NCI-H2171 treated with DMSO at 0.1 percent for 48 hours (cell line): ENCODE data around the gene FAM24B.

Experiments
- DNase-seq: peaks from one replicate; lab custom pipeline; 2025; lab: John Stamatoyannopoulos, UW

Gene FAM24B

DNA sequence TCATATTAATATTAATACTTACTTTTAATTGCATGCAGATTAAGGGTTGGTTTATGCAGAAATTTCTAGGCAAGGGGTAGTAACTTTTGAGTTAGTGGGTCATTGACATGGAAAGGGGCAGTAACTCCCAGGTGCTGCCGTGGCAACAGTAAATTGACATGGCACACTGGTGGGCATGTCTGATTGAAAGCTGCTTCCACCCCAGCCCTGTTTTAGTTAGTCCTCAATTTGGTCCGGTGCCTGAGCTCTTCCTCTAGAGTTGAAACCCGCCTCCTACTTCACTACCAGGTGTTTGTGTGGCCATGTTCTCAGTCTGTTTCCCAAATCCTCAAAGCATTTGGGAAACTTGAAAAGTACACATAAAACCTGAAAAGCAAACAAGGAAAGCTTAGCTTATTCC lies 52.1 kb downstream of the FAM24B start:
- DNase-seq = no peak

DNA sequence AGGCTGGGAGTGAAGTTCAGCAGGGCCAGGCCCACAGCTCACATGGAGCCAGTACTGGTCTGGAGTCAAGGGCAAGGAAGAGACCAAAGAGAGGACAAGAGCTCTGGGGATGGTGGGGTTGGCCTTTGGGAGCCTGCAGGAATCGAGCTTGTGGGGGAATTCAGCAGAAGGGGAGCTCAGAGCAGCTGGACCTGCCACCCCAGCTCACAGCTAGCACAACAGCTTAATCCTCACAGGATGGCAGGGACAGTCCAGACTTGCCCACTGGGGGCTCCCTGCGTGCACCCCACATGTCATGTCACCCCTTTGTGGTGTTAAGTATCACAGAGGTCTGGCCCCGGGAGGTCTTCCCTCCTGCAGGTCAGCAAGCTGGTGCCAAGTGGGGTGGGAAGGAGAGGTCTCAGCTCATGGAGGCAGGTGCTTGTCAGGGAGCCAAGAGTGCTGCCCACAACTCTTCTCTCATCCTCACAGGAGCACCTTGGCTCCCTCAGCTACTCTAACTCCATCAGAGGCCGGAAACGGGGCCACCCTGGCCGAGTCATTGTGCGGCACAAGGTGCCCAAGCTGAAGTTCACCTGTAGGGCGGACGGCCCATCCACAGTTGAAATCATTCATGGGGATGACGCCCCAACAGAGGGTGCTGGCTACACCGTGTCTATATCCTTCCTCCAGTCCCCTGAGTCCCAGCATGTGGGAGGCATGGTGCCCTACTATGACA lies 56.2 kb downstream of the FAM24B start:
- no peak for DNase-seq

DNA sequence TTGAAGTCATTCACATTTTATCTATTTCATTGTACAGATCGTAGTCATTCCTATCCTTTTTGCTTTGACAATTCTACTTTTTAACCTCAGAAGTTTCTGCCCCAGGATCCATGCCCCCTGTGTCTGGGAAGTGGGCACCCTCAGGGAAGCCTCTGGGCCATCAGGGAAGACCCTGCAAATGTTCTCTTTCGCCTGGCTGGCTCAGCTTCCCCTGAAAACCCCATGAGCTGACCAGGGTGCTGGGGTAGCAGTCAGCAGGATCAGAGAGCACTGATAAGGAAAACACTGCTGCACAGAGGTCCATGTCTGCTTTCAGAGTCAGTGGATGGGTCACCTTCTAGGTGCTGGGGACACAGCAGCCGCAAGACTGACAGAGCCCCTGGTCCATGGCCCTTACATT lies 57.6 kb downstream of the FAM24B start:
- no peak for DNase-seq

DNA sequence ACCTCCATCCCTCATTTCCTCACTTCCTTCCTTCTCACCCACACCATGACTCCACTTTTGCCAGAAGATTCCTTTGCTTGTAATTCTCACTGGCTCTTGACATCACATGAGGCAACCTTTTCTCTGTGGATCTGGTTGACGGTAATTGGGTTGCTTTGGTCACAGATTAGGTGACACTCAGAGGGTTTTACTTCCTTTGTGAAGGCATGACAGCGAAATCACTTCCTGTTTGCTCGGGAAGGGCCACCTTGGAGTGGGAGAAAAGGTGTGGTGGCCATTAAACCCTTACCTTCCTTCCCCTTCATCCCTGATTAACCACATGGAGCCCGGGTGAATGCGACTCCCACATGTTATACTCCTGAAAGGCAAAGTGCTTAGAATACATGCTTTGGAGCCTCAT lies 63.9 kb downstream of the FAM24B start:
- no peak for DNase-seq

DNA sequence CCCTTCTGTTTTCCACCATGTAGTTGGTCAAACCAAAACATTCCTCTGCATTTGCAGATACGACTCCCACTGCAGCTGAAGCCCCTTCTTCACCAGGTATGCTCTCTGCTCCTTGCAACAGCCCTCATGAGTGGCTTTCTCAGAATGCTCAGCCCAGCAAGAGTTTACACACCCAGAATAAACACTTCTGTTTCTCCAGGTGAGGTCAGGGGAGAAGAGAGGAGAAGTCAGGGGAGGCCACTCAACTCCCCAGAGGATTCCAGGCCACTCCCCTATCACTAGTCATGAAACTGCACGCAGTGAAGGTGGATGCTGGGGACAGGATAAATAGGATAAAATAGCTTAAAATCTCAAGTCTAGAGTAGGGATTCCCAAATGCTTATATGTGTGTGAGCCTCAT lies 64.9 kb downstream of the FAM24B start:
- DNase-seq = no peak

DNA sequence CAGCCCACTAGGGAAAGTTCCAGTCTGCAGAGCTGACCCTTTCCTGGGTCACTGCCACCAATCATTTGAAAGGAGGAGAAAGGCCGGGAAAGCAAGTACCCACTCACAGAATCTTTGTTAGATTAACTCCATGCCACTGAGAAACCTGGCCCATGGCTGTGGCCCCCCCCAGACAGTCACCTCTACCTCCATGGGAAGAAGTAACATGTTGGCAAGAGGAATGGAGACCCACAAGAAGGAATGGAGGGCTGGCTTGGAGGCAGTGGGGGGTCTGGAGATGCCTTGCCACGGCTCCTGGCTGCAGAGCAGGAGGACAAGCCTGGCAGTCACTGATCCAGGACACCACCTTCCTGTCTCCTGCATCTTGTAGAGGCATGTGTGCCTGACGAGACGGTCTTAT lies 66.6 kb downstream of the FAM24B start:
- no peak for DNase-seq

DNA sequence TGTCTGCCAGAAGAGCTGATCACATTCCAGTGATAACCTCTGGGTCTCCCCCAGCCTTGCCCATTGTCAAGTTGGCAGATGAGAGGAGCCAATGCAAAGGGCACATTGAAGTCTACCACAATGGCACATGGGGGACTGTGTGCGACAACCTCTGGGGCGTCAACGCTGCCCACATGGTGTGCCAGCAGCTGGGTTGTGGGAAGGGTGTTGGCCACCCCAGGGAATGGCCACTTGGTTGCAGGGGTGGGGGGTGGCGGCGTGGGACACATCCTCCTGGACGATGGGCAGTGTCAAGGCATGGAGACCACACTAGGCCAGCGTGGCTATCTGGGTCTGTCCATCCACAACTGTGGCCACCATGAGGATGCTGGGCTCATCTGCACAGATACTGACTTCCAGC lies 77.1 kb downstream of the FAM24B start:
- DNase-seq = no peak
